GM19193 (cell line): ENCODE measurements around the gene ICE1.

Source experiments
- POLR2A ChIP-seq: IDR thresholded peaks from 4 replicates; pipeline ENCODE4 v1.6.1; 2011; ENCODE audit not compliant: insufficient read depth, insufficient read length; ENCODE audit errors: extremely low read depth

The ICE1 gene

DNA sequence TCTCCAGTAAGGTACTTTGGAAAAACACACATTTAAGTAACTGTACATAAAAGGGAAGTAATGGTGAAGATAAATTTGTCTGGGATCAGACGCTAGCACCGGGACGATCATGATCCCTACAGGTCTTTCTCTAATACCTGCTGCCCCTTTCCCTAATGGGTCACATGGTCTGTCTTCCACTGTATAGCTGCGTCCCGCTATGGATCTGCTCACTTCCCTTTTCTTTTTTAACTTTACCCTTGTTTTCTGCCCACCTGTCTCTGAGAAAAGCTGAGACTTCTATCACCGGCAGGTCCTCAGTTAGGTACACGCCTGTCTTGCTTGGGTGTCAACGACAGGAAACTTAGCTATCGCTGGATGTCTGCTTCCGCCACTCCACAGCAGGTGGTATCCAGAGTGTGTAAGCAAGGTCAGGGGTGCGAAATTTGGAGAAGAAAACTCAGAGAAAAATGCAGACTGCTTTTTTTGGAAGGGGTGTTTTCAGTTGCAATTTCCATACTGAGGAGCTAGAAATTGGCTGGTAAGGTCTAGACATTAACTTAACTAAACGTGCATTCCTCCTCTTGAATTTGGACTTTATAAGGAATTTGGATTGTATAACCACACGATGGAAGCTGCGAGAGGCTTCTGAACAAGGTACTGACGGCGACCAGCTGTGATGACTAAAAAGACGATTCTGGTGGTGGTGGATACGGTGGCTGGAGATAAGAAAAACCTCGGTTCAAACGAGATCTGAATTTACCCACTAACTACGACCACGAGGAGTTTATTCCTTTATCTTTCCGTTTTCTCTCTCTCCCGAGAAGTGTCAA lies 1.1 kb upstream of the ICE1 start:
- TF ChIP-seq POLR2A: no peak

DNA sequence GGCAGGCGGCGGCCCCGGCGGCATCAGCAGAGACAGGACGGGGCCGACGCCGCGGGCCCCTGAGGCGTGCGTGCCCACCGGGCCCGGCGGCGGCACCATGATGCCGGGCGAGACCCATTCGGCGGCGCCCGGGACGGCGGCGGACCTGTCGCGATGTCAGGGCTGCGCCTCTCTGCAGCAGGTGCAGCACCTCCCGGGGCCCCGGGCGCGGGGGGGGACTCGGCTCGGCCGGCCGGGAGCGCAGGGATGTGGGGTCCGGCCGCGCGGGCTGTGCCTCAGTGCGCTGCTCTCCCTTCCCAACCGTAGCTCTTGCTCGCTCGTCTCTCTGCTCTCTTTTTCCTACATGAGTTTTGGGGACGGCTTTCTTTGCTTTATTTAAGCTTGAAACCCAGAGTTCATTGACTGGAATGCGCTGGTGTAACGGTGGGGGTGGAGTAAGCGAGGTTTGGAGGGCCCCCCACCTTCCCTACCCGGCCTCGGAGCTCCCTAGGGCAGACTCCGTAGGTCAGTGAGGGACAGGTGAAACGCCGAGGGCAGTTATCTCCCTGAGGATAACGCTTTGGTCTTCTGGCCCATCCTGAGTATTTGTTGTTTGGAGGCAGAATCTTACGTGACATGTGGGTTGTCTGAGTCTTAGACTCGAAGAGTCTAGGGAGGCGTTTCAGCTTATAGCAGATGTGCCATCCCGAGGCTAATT lies 490 bp downstream of the ICE1 start:
- no peak for TF ChIP-seq POLR2A

- TF ChIP-seq POLR2A: no peak
Observed at GRCh38 chr5:5423586-5423985, 1.1 kb downstream of the ICE1 start.

GRCh38 chr5:5424736-5425135 lies 2.3 kb downstream of the ICE1 start:
- TF ChIP-seq POLR2A: no peak

DNA sequence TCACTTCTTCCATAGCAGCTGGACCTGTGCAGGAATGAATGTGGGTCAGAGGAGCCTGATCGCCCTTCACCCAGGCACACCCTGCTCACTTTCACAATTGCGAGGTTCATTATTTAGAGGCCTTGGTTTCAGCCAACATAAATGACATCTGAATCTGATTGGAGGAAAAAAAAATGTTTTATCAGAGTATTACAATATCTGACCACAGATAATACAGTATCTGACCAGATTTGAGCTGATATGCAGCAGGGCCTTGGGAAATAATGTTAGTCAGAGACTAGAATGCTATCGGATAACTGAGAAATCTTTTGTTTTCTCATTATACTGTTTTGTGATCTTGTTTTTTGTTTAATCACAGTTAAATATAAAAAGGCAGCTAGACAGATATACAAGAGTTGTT lies 7.7 kb downstream of the ICE1 start:
- TF ChIP-seq POLR2A: no peak

- no peak for TF ChIP-seq POLR2A
Observed at GRCh38 chr5:5432020-5432707, 9.7 kb downstream of the ICE1 start.

- no peak for TF ChIP-seq POLR2A
Observed at GRCh38 chr5:5436203-5436760, 13.8 kb downstream of the ICE1 start.

- no peak for TF ChIP-seq POLR2A
Observed at GRCh38 chr5:5437227-5438172, 15.0 kb downstream of the ICE1 start.

GRCh38 chr5:5451863-5452262 lies 29.4 kb downstream of the ICE1 start:
- TF ChIP-seq POLR2A: no peak

GRCh38 chr5:5453131-5453530 lies 30.7 kb downstream of the ICE1 start:
- TF ChIP-seq POLR2A: no peak

DNA sequence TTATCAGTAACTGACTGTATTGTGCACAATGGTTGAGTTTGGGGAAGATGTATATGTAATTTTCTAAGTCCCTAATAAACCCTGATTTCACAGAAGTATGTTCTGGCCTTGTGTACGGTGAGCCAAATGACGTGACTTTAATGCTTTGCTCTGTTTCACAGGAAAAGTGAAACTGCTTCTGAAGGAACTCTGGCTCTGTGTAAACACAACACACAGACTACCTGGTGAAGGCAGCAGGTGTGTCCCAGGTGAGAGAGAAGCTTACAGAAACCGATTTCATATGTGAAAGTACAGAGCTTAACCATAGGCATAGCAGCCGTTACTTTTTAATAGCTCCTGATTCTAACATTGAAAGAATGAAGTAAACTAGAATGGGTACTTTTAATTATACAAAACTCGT lies 31.9 kb downstream of the ICE1 start:
- no peak for TF ChIP-seq POLR2A

DNA sequence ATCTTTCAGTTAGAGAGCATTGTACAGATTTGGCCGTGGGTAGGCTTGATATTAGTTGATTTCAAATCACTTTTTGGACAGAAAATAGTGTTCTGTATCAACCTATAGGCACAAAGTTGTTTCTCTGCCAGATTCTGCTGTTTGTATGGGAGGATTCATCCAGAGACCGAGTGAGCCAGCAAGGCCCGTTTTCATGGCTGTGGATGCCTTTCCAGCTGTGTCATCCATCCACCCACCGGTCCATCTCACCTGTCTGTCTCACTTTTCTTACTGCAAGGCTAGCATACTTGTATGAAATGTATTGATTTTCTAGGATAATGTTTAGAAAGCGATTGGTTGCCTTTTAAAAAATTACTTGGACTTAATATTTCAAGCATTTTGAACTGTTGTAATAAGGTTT lies 34.4 kb downstream of the ICE1 start:
- no peak for TF ChIP-seq POLR2A

GRCh38 chr5:5460311-5460710 lies 37.8 kb downstream of the ICE1 start:
- TF ChIP-seq POLR2A: no peak

GRCh38 chr5:5461012-5461411 lies 38.5 kb downstream of the ICE1 start:
- TF ChIP-seq POLR2A: no peak
